Lower leg skin (tissue), 3 donors: ENCODE measurements around the gene ZBTB7C.

Experiments used
- POLR2A ChIP-seq, 2 donors: fragments of 450-650 bp; IDR thresholded peaks; one replicate each; pipeline ENCODE4 v1.6.1; 2016 to 2017; ENCODE audit warnings: antibody characterized with exemption in 2 of 2, mild to moderate bottlenecking in 1 of 2, moderate library complexity in 1 of 2
- TF ChIP-seq, protein P1 (sequence below), 3 donors: fragments of 450-650 bp; IDR thresholded peaks; one replicate each; pipeline ENCODE4 v1.5.1; 2016; ENCODE audit warnings: antibody characterized with exemption in 3 of 3, mild to moderate bottlenecking in 3 of 3, moderate library complexity in 2 of 3

DNA sequence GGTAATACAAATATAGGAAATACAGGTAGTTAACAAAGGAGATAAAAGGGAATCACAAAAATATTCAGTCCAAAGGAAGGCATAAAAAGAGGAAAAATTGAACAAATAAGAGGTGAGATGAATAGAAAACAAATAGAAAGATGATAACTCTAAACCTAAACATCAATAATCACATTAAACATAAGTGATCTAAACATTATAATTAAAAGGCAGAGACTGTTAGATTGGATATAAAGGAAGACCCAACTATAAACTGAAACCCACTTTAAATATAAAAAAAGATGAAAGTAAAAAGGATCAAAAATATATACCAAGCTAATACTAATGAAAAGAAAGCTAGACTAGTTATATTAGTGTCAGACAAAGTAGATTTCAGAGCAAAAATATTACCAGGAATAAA lies 152.3 kb downstream of the ZBTB7C start:
- TF ChIP-seq, protein P1, sequence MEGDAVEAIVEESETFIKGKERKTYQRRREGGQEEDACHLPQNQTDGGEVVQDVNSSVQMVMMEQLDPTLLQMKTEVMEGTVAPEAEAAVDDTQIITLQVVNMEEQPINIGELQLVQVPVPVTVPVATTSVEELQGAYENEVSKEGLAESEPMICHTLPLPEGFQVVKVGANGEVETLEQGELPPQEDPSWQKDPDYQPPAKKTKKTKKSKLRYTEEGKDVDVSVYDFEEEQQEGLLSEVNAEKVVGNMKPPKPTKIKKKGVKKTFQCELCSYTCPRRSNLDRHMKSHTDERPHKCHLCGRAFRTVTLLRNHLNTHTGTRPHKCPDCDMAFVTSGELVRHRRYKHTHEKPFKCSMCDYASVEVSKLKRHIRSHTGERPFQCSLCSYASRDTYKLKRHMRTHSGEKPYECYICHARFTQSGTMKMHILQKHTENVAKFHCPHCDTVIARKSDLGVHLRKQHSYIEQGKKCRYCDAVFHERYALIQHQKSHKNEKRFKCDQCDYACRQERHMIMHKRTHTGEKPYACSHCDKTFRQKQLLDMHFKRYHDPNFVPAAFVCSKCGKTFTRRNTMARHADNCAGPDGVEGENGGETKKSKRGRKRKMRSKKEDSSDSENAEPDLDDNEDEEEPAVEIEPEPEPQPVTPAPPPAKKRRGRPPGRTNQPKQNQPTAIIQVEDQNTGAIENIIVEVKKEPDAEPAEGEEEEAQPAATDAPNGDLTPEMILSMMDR (IDR thresholded peaks at IDR 0.05) = no peak
- no peak for TF ChIP-seq POLR2A (IDR thresholded peaks at IDR 0.05)
